ENCODE data around the gene LARP1.

LARP1 gene

GRCh38 chr5:154860765-154861164, 105.6 kb downstream of the LARP1 start:
- H3K79me2 ChIP-seq (ENCODE audit: insufficient read depth, low read length) = peaks cover 68% of the 10 kb centered on the region
- H4K20me1 ChIP-seq (ENCODE audit: low read depth, low read length) = peaks cover 23% of the 10 kb centered on the region
- peaks cover 24% of the 10 kb centered on the region; the same call in 1 of the 2 replicates for H3K36me3 ChIP-seq (ENCODE audit: low read length)
- no peaks in the 10 kb centered on the region for H3K27me3 ChIP-seq (ENCODE audit: low read length)
- peaks cover 10% of the 10 kb centered on the region; the same call in 1 of the 2 replicates for H3F3A ChIP-seq (ENCODE audit: insufficient read depth)
- peak overlapping the region; percentile 13; the same call in 1 of the 2 replicates for H3K27ac ChIP-seq (ENCODE audit: low read depth, low read length)
- H3K9me3 ChIP-seq (ENCODE audit: insufficient read depth, low read length) = no peaks in the 10 kb centered on the region
- H3K9me2 ChIP-seq (replicated peaks; ENCODE audit: insufficient read depth, low read length) = no peaks in the 10 kb centered on the region
- H3K4me2 ChIP-seq (ENCODE audit: low read depth, low read length, poor library complexity, severe bottlenecking) = peak overlapping the region; percentile 84
- H3K4me3 ChIP-seq (ENCODE audit: insufficient read depth, low read length, poor library complexity, severe bottlenecking) = peak overlapping the region; percentile 99
- H3K9ac ChIP-seq (ENCODE audit: low read length) = peak overlapping the region; percentile 74
- no peak for TF ChIP-seq EZH2phosphoT487 (conservative IDR thresholded peaks at IDR 0.05; ENCODE audit: low read length)
- TF ChIP-seq CTCF (IDR thresholded peaks at IDR 0.05; ENCODE audit: insufficient read depth, low read length, poor library complexity, severe bottlenecking) = no peak
- no peak overlapping the region for H2AFZ ChIP-seq (ENCODE audit: low read depth, low read length, severe bottlenecking)

- Histone ChIP-seq H3K36me3 (ENCODE audit: low read length) (peaks cover 33% of the 10 kb centered on the region; the same call in 1 of the 2 replicates), H3K79me2 (ENCODE audit: insufficient read depth, low read length) (peaks cover 71% of the 10 kb centered on the region), H2AFZ (ENCODE audit: low read depth, low read length, severe bottlenecking) (no peak overlapping the region), H3K27ac (ENCODE audit: low read depth, low read length) (no peak overlapping the region), H3K27me3 (ENCODE audit: low read length) (no peaks in the 10 kb centered on the region), H3F3A (ENCODE audit: insufficient read depth) (peaks cover 8% of the 10 kb centered on the region; the same call in 1 of the 2 replicates), H3K4me3 (ENCODE audit: insufficient read depth, low read length, poor library complexity, severe bottlenecking) (no peak overlapping the region), H4K20me1 (ENCODE audit: low read depth, low read length) (peaks cover 23% of the 10 kb centered on the region), H3K9me3 (ENCODE audit: insufficient read depth, low read length) (no peaks in the 10 kb centered on the region), H3K9me2 (replicated peaks; ENCODE audit: insufficient read depth, low read length) (no peaks in the 10 kb centered on the region), H3K4me2 (ENCODE audit: low read depth, low read length, poor library complexity, severe bottlenecking) (peak overlapping the region; percentile 20), H3K9ac (ENCODE audit: low read length) (no peak overlapping the region)
- TF ChIP-seq EZH2phosphoT487 (conservative IDR thresholded peaks at IDR 0.05; ENCODE audit: low read length) (no peak), CTCF (IDR thresholded peaks at IDR 0.05; ENCODE audit: insufficient read depth, low read length, poor library complexity, severe bottlenecking) (no peak)
Measured at GRCh38 chr5:154861946-154862345, 106.8 kb downstream of the LARP1 start.

- Histone ChIP-seq H3K27ac (ENCODE audit: low read depth, low read length) (no peak overlapping the region), H3K9me3 (ENCODE audit: insufficient read depth, low read length) (no peaks in the 10 kb centered on the region), H2AFZ (ENCODE audit: low read depth, low read length, severe bottlenecking) (no peak overlapping the region), H4K20me1 (ENCODE audit: low read depth, low read length) (peaks cover 23% of the 10 kb centered on the region), H3K27me3 (ENCODE audit: low read length) (no peaks in the 10 kb centered on the region), H3K9me2 (replicated peaks; ENCODE audit: insufficient read depth, low read length) (no peaks in the 10 kb centered on the region), H3K4me3 (ENCODE audit: insufficient read depth, low read length, poor library complexity, severe bottlenecking) (no peak overlapping the region), H3K4me2 (ENCODE audit: low read depth, low read length, poor library complexity, severe bottlenecking) (peak overlapping the region; percentile 20), H3K9ac (ENCODE audit: low read length) (no peak overlapping the region), H3K36me3 (ENCODE audit: low read length) (peaks cover 39% of the 10 kb centered on the region; the same call in 1 of the 2 replicates), H3F3A (ENCODE audit: insufficient read depth) (peaks cover 9% of the 10 kb centered on the region; the same call in 1 of the 2 replicates), H3K79me2 (ENCODE audit: insufficient read depth, low read length) (peaks cover 71% of the 10 kb centered on the region)
- TF ChIP-seq CTCF (IDR thresholded peaks at IDR 0.05; ENCODE audit: insufficient read depth, low read length, poor library complexity, severe bottlenecking) (no peak), EZH2phosphoT487 (conservative IDR thresholded peaks at IDR 0.05; ENCODE audit: low read length) (no peak)
Measured at GRCh38 chr5:154862766-154863165, 107.6 kb downstream of the LARP1 start.
